GM12891 (cell line): ENCODE data around the gene DNAJC5. TPM values are rescaled to one million over a fixed set of nuclear protein-coding genes. Genes with fewer than 3 reads are reported as not detected.
"Not testable (repeated sequence)": the region's sequence is repeated elsewhere in the genome, so short reads cannot be mapped to it uniquely, and the experiment has no call there.

ENCODE experiments used
- DNase-seq: peaks from one replicate; pipeline ENCODE4 v3.0.0; 2011; ENCODE audit warnings: low spot score; ENCODE audit not compliant: insufficient read length
- FAIRE-seq: peaks from 2 replicates; lab custom pipeline; 2011; peaks lifted over from hg19 to GRCh38; lab: Jason Lieb, UNC
- PAX5 ChIP-seq: IDR thresholded peaks from 2 replicates; pipeline ENCODE4 v1.6.1; 2011; ENCODE audit warnings: low read length, moderate library complexity, mild to moderate bottlenecking; ENCODE audit not compliant: insufficient read depth, severe bottlenecking
- POLR2A ChIP-seq: IDR thresholded peaks from 2 replicates; pipeline ENCODE4 v1.6.1; 2011; ENCODE audit warnings: low read depth, low read length, control low read depth
- POLR2AphosphoS5 ChIP-seq: IDR thresholded peaks from 2 replicates; pipeline ENCODE4 v1.6.1; 2011; ENCODE audit warnings: low read depth, low read length, control low read depth
- POU2F2 ChIP-seq: IDR thresholded peaks from 2 replicates; pipeline ENCODE4 v1.6.1; 2011; ENCODE audit warnings: low read depth, mild to moderate bottlenecking, control low read depth, low read length, moderate library complexity
- SPI1 ChIP-seq: IDR thresholded peaks from 2 replicates; pipeline ENCODE4 v1.6.1; 2011; ENCODE audit warnings: low read depth, low read length, control low read depth
- TAF1 ChIP-seq: IDR thresholded peaks from 2 replicates; pipeline ENCODE4 v1.6.1; 2011; ENCODE audit warnings: low read depth, low read length, control low read depth
- polyA plus RNA-seq: library from polyadenylated mRNA; unstranded; fragments of >200 nt; gene quantifications from one replicate; pipeline ENCODE4 v1.2.1, GENCODE V29; 2012; ENCODE audit warnings: low read depth, missing spikeins, inconsistent platforms; ENCODE audit not compliant: missing spikeins

Gene DNAJC5, protein sequence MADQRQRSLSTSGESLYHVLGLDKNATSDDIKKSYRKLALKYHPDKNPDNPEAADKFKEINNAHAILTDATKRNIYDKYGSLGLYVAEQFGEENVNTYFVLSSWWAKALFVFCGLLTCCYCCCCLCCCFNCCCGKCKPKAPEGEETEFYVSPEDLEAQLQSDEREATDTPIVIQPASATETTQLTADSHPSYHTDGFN
- polyA plus RNA-seq = 18.2 TPM

DNA sequence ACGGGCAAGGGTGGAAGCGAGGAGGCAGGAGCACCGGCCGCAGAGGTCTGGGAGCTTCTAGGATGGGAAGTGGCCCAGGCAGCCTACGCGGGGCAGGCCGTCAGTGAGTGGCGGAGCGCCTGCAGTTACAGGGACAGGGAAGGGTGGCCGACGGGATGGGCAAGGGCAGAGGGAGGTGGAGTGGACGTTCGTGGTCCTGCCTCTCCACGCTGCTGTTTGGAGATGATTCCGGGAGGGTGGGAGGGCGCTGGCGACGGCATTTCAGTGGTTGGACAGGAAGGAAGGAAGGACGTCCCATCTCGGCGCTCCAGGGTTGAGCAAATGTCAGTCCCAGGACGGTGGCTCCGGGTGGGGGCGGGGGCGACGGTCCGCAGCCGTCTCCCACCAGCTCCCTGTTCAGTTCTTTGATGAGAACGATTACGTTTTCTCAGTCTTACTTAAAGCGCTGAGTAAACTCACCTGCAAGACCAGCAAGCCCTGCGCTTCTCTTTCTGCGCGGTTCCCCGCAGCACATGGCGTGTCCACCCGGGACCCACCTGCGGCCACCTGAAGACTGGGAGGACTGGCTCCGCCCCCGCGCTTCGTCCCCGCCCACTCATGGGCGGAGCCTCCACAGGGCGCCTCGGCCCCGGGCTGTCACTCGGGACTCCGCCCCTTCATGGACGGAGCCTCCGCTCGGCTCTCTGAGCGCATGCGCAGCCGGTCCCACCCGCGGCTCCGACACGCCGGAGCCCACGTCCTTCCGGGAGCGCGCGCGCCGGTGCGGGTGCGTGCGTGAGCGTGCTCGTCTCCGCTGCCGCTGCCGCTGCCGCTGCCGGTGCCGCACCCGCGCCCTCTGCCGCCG is at the start of gene DNAJC5:
Gene DNAJC5, plus strand, starts transcription at position 769 of the 844 bp plus-strand sequence. CDS start 33,220 bp downstream, outside the sequence.
- DNase-seq = peak; percentile 100
- peak; percentile 97 for FAIRE-seq
- TF ChIP-seq PAX5 (no peak), POLR2AphosphoS5 (no peak), POLR2A (no peak), SPI1 (no peak), POU2F2 (no peak), TAF1 (no peak)

GRCh38 chr20:63846128-63846771 is 48.7 kb upstream of the DNAJC5 start:
- TF ChIP-seq POU2F2 = no peak
- no peak for TF ChIP-seq POLR2A
- TF ChIP-seq PAX5 = no peak
- TF ChIP-seq SPI1 = no peak
- no peak for TF ChIP-seq TAF1
- no peak for TF ChIP-seq POLR2AphosphoS5
- FAIRE-seq (no peak), DNase-seq (no peak)

DNA sequence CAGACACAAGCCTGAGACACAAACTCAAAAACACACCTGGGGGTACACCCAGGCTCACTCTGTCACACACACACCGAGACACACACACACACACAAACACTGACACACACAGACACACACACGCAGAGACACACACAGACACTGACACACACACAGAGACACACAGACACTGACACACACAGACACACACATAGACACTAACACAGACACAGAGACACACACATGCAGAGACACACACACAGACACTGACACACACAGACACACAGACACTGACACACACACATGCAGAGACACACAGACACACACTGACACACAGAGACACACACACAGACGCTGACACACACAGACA is 48.1 kb upstream of the DNAJC5 start:
- DNase-seq = no peak
- peak; percentile 76 for FAIRE-seq
- TF ChIP-seq POU2F2 = no peak
- no peak for TF ChIP-seq PAX5
- no peak for TF ChIP-seq POLR2AphosphoS5
- no peak for TF ChIP-seq POLR2A
- no peak for TF ChIP-seq TAF1
- TF ChIP-seq SPI1 = no peak

GRCh38 chr20:63847237-63848002 is 47.5 kb upstream of the DNAJC5 start:
- FAIRE-seq = no peak
- no peak for DNase-seq

DNA sequence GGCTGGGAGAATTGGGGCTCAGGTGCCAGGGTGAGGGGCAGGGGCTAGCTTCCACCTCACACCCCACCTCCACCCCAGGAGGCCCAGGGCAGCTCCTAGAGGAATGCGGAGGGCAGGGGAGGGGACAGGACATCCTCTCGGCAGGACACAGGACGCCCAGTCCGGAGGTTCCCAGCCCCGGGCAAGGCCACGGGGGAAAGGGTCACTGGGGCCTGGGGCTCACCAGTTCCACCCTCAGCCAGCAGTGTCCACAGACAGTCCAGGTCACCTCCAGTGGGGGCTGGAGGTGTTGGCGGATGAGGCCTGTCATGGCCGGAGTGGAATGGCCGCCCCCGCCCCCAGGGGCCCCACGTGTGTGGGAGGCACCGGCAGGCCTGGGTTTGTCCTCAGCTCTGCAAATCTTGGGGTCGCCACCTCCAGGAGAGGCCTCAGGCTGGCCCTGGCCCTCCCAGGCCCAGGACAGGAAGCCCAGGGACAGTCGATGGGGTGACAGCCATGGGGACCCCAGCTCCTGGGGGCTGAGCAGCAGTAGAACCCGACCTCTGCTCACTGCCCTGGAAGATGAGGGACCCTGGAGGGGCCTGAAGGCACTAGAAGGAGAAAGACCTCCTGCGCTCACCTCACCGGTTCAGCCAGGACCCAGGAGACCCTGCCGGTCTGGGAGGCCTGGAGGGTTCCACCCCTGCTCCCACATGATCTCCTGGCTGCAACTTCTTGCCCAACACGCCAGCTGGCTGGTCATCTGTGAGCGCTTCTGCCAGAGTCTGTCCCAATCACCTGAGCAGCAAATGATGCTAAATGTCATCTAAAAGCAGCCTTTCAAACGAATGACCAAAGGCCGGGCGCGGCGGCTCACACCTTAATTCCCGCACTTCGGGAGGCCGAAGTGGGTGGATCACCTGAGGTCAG is 46.7 kb upstream of the DNAJC5 start:
- TF ChIP-seq POLR2A = no peak
- no peak for TF ChIP-seq TAF1
- no peak for TF ChIP-seq POLR2AphosphoS5
- TF ChIP-seq POU2F2 = no peak
- no peak for TF ChIP-seq SPI1
- TF ChIP-seq PAX5 = no peak
- FAIRE-seq = no peak
- DNase-seq = no peak

More at GRCh38 chr20:63847237-63848002, 47.5 kb upstream of the DNAJC5 start:
- TF ChIP-seq SPI1 (peak; percentile 59), PAX5 (no peak)

DNA sequence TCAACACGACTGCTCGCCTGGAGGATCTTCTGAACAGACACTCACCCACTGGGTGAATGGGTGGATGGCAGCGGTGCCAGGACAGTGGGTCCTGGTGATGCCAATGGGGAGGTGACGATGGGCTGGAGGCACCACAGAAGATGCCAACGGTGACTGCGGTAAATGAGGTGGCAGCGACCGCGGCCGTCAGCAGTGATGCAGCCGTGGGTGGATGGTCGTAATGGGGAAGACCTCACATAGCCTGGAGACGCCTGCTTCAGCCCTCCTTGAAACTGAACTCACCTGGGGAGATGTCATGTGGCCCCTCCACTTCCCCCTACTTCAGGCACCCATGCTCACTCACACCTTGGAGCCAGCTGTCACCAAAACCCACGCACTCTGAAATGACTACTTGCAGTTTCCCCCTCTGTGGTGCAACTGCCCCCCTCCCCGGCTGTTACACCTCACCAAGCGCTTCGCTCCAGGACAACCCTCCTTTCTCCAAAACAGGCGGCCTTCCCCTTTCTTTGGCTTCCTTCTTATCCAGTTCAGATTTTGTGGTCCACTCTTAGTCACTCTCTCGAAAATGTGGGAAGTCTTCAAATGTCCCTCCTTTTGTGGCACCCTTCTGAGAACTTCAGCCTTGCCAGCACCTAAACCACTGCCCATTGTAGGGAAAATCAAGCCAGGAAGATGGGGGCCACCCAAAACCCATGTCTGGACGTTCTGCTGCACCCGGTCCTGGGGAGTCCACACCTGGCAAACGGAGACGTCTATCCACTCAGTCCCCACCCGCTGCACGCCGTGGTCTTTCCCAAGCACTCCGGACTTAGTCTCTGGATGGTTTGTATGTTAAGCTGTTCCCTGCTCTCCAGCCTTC is 44.0 kb upstream of the DNAJC5 start:
- DNase-seq = peak; percentile 96
- peak; percentile 95 for FAIRE-seq
- peak; percentile 44 for TF ChIP-seq PAX5
- TF ChIP-seq SPI1 = peak; percentile 84
- no peak for TF ChIP-seq POLR2A
- TF ChIP-seq TAF1 = no peak
- TF ChIP-seq POU2F2 = peak; percentile 59; the same call in 1 of the 2 replicates
- TF ChIP-seq POLR2AphosphoS5 = peak; percentile 61; the same call in 1 of the 2 replicates

DNA sequence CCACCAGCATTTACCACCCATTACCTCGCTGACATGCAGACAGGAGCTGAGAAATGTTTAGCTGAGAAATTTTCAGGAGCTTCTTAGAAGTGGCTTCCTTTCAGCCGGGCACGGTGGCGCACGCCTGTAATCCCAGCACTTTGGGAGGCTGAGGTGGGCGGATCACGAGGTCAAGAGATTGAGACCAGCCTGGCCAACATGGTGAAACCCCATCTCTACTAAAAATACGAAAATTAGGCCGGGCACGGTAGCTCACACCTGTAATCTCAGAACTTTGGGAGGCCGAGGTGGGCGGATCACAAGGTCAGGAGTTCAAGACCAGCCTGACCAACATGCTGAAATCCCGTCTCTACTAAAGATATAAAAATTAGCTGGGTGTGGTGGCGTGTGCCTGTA is 43.4 kb upstream of the DNAJC5 start:
- not testable (repeated sequence) for DNase-seq, FAIRE-seq

- FAIRE-seq = peak; percentile 88
- not testable (repeated sequence) for DNase-seq
These were observed 41.2 kb upstream of the DNAJC5 start for GRCh38 chr20:63853733-63854068.

DNA sequence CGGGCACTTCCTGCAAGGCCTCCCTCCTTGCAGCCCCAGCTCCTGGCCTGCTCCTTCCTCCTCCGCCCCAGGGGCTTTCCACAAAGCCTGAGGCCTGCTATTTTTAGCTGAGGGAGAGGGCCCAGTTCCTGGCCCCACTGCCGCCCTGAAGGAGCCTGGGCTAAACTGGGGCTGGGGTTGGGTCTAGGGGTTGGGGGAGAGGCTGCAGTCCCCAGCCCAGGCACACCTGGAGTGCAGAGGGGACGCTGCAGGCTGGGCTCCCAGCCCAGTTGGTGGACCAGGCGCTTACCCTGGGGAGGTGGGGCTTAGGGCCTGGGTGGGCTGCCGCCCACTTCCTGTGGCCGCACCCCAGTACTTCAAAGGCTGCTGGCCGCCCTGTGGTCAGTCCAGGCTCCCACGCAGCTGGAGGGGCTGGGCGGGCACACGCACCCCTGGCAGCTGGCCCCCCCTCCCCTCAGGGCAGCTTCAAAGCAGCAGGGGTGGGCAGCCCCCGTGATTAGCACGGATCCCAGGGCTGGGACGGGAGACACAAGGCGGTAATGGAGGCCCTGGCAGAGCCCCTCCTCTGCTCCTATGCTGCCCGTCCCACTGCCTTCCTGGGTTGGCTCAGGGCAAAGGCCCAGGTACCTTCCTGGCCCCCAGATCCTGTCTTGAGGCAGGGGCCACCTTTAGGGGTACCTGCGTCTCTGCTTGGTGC is 40.7 kb upstream of the DNAJC5 start:
- FAIRE-seq (no peak), DNase-seq (no peak)
- TF ChIP-seq SPI1 (no peak), TAF1 (no peak), POU2F2 (no peak), POLR2A (no peak), PAX5 (no peak)
